ENCODE data around the gene RPL29.
"Not testable (repeated sequence)": the region's sequence is repeated elsewhere in the genome, so short reads cannot be mapped to it uniquely, and the experiment has no call there.

The RPL29 gene

DNA sequence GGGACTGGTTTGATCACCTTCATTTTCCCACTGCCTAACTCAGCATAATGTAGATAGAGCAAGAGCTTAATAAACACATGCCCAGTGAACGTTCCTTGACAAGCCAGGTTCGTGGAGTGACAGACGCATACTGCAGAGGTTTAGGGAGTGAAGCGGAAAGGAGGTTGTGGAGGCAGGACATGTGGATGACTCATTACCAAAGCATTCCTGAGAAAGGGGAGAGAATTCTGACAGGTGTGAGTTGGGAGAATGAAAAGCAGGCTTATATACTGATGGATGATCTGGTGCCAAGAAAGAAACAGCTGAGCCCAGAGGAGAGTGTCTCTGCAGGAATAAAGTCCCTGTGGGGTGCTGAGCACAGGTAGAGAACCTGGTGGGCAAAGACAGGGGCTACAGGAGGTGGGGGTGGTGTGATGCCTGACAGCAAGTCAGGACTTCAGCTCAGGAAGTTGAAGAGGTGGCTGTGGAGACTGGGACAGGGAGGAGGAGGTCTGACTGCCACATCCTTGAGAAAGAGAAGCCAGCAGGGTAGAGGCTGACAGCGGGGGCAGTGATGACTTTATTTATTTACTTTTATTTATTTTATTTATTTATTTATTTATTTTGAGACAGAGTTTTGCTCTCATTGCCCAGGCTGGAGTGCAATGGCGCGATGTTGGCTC, 2.4 kb upstream of the RPL29 start:
- CTCF ChIA-PET = interaction anchor here (0.9 to 2.1 kb wide), 11 partner anchors 16 to 157 kb away, joined by 3 to 17 read pairs (median 4); partner anchors contain the start of genes POC1A and RRP9
- no peak for DNase-seq (ENCODE audit: extremely low spot score)
- POLR2A ChIA-PET = no interaction called here
- TF ChIP-seq, protein P1, sequence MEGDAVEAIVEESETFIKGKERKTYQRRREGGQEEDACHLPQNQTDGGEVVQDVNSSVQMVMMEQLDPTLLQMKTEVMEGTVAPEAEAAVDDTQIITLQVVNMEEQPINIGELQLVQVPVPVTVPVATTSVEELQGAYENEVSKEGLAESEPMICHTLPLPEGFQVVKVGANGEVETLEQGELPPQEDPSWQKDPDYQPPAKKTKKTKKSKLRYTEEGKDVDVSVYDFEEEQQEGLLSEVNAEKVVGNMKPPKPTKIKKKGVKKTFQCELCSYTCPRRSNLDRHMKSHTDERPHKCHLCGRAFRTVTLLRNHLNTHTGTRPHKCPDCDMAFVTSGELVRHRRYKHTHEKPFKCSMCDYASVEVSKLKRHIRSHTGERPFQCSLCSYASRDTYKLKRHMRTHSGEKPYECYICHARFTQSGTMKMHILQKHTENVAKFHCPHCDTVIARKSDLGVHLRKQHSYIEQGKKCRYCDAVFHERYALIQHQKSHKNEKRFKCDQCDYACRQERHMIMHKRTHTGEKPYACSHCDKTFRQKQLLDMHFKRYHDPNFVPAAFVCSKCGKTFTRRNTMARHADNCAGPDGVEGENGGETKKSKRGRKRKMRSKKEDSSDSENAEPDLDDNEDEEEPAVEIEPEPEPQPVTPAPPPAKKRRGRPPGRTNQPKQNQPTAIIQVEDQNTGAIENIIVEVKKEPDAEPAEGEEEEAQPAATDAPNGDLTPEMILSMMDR (IDR thresholded peaks at IDR 0.05; ENCODE audit: control extremely low read depth, extremely low read depth, low read depth, missing control alignments) = no peak

DNA sequence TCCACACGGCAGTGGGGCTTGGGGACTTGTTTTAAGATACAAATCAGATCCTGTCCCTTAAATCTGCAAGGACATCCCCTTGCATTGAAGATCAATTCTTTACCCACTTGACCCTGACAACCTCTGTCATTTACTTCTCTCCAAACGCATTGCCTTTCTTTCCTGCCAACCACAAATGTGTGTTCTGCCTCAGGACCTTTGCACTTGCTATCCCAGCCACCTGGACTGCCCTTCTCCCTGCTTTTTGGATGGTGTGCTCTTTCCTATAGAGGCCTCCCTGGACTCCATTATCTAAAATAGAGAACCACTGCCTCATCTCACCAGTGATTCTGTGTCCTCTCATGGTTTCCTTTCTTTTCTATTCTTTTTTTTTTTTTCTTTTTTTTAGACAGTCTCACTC, 1.5 kb upstream of the RPL29 start:
- no peak for DNase-seq (ENCODE audit: extremely low spot score)
- TF ChIP-seq, protein P1 (IDR thresholded peaks at IDR 0.05; ENCODE audit: control extremely low read depth, extremely low read depth, low read depth, missing control alignments) = no peak
- ChIA-PET POLR2A (no interaction called here), CTCF (interaction anchor here (1.0 to 1.7 kb wide), 3 partner anchors 88 to 149 kb away, joined by 4 to 7 read pairs (median 4); no protein-coding TSS in a partner anchor)

DNA sequence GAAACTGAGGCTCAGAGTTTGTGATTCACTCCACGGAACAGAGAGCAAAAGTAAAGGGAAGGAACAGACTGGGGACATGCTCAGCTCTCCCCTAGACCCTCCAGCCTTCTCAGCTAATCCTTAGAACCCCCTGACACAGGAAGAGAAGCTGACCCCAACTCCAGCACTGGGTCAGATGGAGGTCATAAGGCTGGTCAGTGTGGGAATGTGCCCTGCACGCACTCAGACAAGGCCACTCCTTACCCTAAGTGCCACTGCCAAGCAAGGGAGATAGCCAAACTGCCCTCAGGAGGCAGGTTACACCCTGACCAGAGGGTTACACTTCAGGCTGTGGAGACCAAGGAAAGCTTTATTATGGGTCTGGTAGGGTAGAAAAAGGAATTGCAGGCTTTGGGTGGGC, 1.2 kb downstream of the RPL29 start:
- ChIA-PET POLR2A (interaction anchor here (3.4 kb wide), 1 partner anchor 11 kb away, joined by 30 read pairs; the partner anchor contains the start of gene ACY1), CTCF (interaction anchor here (0.6 to 4.3 kb wide), 7 partner anchors 10 to 226 kb away, joined by 3 to 19 read pairs (median 7); partner anchors contain the start of genes ABHD14A, ABHD14B, ACY1 and RRP9)
- no peak for DNase-seq (ENCODE audit: extremely low spot score)
- TF ChIP-seq, protein P1 (IDR thresholded peaks at IDR 0.05; ENCODE audit: control extremely low read depth, extremely low read depth, low read depth, missing control alignments) = no peak

DNA sequence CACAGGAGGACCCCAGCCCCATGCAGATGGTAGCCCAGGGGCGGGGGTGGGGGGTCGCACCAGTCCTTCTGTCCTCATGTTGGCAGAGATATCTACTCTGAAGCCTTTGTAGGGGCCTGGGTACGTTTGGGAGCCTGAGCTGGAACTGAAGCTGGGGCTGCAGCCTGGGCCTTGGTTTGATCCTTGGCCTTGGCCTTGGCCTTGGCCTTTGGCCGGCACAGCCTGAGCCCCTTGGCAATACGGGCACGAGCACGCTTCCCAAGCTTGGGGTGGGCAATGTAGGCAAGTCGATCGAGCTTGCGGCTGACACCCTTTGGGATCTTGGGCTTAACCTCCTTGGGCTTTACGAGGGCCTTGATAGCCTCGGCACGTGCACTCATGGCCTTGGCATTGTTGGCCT, 2.0 kb downstream of the RPL29 start:
- ChIA-PET CTCF (interaction anchor here (2.8 to 4.3 kb wide), 5 partner anchors 9 to 60 kb away, joined by 12 to 22 read pairs (median 19); partner anchors contain the start of genes ABHD14A, ABHD14B, ACY1 and PARP3), POLR2A (interaction anchor here (3.4 kb wide), 1 partner anchor 10 kb away, joined by 30 read pairs; the partner anchor contains the start of gene ACY1)
- not testable (repeated sequence) for DNase-seq (ENCODE audit: extremely low spot score)

DNA sequence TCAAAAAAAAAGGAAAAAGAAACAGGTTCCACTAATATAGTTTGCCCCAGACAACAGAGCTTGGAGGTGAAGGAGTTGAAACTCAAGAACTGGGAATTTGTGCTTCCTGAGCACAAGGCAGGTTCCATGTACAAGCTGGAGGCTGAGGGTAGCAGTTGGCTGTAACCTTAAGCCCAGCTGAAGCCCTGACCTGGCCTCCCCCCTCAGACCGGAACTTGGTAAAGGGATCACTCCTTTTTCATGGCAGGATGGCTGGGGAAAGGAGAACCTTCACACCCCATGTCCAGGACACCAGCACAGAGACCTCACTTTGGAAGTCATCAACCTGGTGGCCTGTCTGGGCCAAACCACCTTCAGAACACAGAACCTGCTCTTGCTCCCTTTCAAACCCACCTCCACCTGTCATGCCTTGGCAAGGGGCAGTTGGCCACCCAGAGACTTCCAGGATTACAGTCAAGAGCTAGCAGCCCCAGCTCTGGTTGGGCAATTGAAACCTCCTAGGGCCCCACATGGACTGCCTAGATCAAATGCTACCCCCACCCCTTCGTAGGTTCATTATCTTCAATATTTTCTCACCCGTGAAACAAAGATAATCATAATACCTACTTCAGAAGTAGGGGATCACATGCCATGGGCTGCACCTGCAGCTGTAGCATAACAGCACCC, 3.5 kb downstream of the RPL29 start:
- CTCF ChIA-PET = interaction anchor here (1.0 to 4.3 kb wide), 6 partner anchors 10 to 233 kb away, joined by 3 to 22 read pairs (median 16); partner anchors contain the start of genes ABHD14A, ABHD14B, ACY1 and PARP3
- TF ChIP-seq, protein P1 (IDR thresholded peaks at IDR 0.05; ENCODE audit: control extremely low read depth, extremely low read depth, low read depth, missing control alignments) = no peak
- POLR2A ChIA-PET = interaction anchor here (0.6 to 3.4 kb wide), 3 partner anchors 9 to 49 kb away, joined by 3 to 30 read pairs (median 3); partner anchors contain the start of genes ABHD14B and ACY1
- no peak for DNase-seq (ENCODE audit: extremely low spot score)

DNA sequence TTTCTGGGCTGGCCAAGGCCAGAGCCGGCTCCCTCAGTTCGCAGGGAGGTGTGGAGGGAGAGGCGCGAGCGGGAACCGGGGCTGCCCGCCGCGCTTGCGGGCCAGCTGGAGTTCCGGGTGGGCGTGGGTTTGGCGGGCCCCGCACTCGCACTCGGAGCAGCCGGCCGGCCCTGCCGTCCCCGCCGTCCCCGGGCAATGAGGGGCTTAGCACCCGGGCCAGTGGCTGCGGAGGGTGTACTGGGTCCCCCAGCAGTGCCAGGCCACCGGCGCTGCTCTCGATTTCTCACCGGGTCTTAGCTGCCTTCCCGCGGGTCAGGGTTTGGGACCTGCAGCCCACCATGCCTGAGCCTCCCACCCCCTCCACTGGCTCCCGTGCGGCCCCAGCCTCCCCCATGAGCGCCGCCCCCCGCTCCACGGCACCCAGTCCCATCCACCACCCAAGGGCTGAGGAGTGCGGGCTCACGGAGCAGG, 5.2 kb downstream of the RPL29 start:
- ChIA-PET POLR2A (interaction anchor here (0.7 to 0.9 kb wide), 3 partner anchors 8 to 68 kb away, joined by 3 to 4 read pairs (median 3); no protein-coding TSS in a partner anchor), CTCF (interaction anchor here (3.2 to 3.3 kb wide), 2 partner anchors 12 to 49 kb away, joined by 12 to 22 read pairs; partner anchors contain the start of genes PARP3 and RRP9)
- DNase-seq (ENCODE audit: extremely low spot score) = not testable (repeated sequence)

DNA sequence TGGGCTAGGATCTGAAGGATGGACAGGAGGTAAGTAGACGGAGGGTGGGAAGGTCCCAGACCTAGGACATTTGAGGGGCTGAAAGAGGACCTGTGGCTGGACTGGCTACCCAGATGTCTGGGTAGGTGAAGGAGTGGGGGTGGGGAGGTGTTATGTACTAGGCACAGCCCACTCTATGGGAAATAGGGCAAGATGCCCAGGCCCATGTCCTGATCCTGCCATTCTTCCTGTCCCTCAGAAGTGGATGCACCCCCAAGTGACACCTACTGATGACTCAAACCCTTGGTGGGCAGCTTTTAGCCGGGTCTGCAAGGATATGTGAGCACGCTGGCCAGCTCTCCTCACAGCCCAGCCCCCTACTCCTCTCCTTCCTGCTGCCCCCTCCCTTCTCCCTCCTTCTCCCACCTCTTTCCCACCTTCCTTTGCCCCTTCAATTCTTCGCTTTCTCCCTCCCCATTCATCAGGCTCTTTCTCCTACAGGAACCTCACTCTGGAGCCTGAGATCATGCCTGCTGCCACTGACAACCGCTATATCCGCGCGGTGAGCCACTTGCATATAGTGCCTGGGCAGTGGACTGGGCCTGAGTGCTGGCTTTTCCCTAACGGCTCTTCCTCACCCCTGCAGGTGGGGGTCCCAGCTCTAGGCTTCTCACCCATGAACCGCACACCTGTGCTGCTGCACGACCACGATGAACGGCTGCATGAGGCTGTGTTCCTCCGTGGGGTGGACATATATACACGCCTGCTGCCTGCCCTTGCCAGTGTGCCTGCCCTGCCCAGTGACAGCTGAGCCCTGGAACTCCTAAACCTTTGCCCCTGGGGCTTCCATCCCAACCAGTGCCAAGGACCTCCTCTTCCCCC, 7.2 kb downstream of the RPL29 start:
- ChIA-PET POLR2A (no interaction called here), CTCF (no interaction called here)
- TF ChIP-seq, protein P1 (IDR thresholded peaks at IDR 0.05; ENCODE audit: control extremely low read depth, extremely low read depth, low read depth, missing control alignments) = no peak
- DNase-seq (ENCODE audit: extremely low spot score) = no peak
